Liver (tissue), 9 donors: ENCODE measurements around the gene TRHDE. TPM values are rescaled to one million over a fixed set of nuclear protein-coding genes. Genes with fewer than 3 reads are reported as not detected.

Source experiments
- DNase-seq: peaks from one replicate; pipeline ENCODE4 v3.0.0-alpha.2; 2017; ENCODE audit warnings: low spot score
- H3K27ac ChIP-seq, 2 donors: one replicate each; pipeline ENCODE4 v1.7.0; 2013; ENCODE audit warnings: inconsistent platforms in 2 of 2, low read length in 2 of 2, control low read depth in 1 of 2, low read depth in 1 of 2, mild to moderate bottlenecking in 1 of 2
- H3K27me3 ChIP-seq, 4 donors: one replicate each; pipeline versions ENCODE4 v1.6.1 to v1.7.0; 2013; ENCODE audit warnings: low read length in 3 of 4, inconsistent platforms in 1 of 4, mild to moderate bottlenecking in 1 of 4, moderate library complexity in 1 of 4; ENCODE audit not compliant: control insufficient read depth in 4 of 4, insufficient read depth in 4 of 4
- H3K36me3 ChIP-seq, 4 donors: one replicate each; pipeline versions ENCODE4 v1.6.1 to v1.7.0; 2013; ENCODE audit warnings: low read length in 3 of 4, mild to moderate bottlenecking in 3 of 4, low read depth in 1 of 4, moderate library complexity in 1 of 4; ENCODE audit not compliant: control insufficient read depth in 4 of 4, insufficient read depth in 3 of 4
- H3K4me1 ChIP-seq, 4 donors: one replicate each; pipeline versions ENCODE4 v1.6.1 to v1.7.0; 2013; ENCODE audit warnings: low read length in 3 of 4, mild to moderate bottlenecking in 3 of 4, moderate library complexity in 1 of 4; ENCODE audit not compliant: control insufficient read depth in 4 of 4, insufficient read depth in 4 of 4
- H3K4me3 ChIP-seq, 3 donors: one replicate each; pipeline versions ENCODE4 v1.6.1 to v1.7.0; 2013; ENCODE audit warnings: low read length in 3 of 3, control low read depth in 1 of 3, low read depth in 1 of 3, mild to moderate bottlenecking in 1 of 3
- H3K9ac ChIP-seq, 2 donors: one replicate each; pipeline ENCODE4 v1.7.0; 2013; ENCODE audit warnings: low read length in 2 of 2, mild to moderate bottlenecking in 2 of 2, moderate library complexity in 2 of 2, control low read depth in 1 of 2, low read depth in 1 of 2
- H3K9me3 ChIP-seq, 4 donors: one replicate each; pipeline versions ENCODE4 v1.6.1 to v1.7.0; 2013; ENCODE audit warnings: low read length in 3 of 4; ENCODE audit not compliant: control insufficient read depth in 4 of 4
- ATF3 ChIP-seq: IDR thresholded peaks from 2 replicates; pipeline ENCODE4 v1.6.1; 2016; ENCODE audit warnings: antibody characterized with exemption
- CTCF ChIP-seq: fragments of 150-350 bp; IDR thresholded peaks from 2 replicates; pipeline ENCODE4 v1.5.1; 2017; ENCODE audit warnings: improper control_type of control experiment, low read depth, low read length; ENCODE audit not compliant: missing input control
- EGR1 ChIP-seq, 2 donors: IDR thresholded peaks; 2 replicates each; pipeline ENCODE4 v1.6.1; 2016 to 2018; ENCODE audit warnings: antibody characterized with exemption in 2 of 2, low read depth in 2 of 2
- FOXA1 ChIP-seq: IDR thresholded peaks from 2 replicates; pipeline ENCODE4 v1.6.1; 2016; ENCODE audit warnings: antibody characterized with exemption
- FOXA2 ChIP-seq: IDR thresholded peaks from 2 replicates; pipeline ENCODE4 v1.6.1; 2016; ENCODE audit warnings: antibody characterized with exemption
- GABPA ChIP-seq, 2 donors: IDR thresholded peaks in 1 of 2; conservative IDR thresholded peaks in 1 of 2; 2 replicates each; pipeline ENCODE4 v1.6.1; 2016; ENCODE audit warnings: antibody characterized with exemption in 2 of 2, mild to moderate bottlenecking in 1 of 2, moderate library complexity in 1 of 2
- HNF4A ChIP-seq, 2 donors: conservative IDR thresholded peaks; 2 replicates each; pipeline ENCODE4 v1.6.1; 2016; ENCODE audit warnings: antibody characterized with exemption in 2 of 2, mild to moderate bottlenecking in 2 of 2
- JUND ChIP-seq, 2 donors: IDR thresholded peaks; 2 replicates each; pipeline ENCODE4 v1.6.1; 2016; ENCODE audit warnings: antibody characterized with exemption in 2 of 2
- MAX ChIP-seq: IDR thresholded peaks from 2 replicates; pipeline ENCODE4 v1.6.1; 2016; ENCODE audit warnings: antibody characterized with exemption
- NR2F2 ChIP-seq: IDR thresholded peaks from 2 replicates; pipeline ENCODE4 v1.6.1; 2016; ENCODE audit warnings: antibody characterized with exemption
- RAD21 ChIP-seq, 2 donors: IDR thresholded peaks; 2 replicates each; pipeline ENCODE4 v1.6.1; 2016; ENCODE audit warnings: antibody characterized with exemption in 2 of 2, mild to moderate bottlenecking in 2 of 2
- REST ChIP-seq: IDR thresholded peaks from 2 replicates; pipeline ENCODE4 v1.6.1; 2016; ENCODE audit warnings: antibody characterized with exemption, mild to moderate bottlenecking
- RXRA ChIP-seq, 2 donors: IDR thresholded peaks; 2 replicates each; pipeline ENCODE4 v1.6.1; 2017 to 2018; ENCODE audit warnings: antibody characterized with exemption in 2 of 2, mild to moderate bottlenecking in 1 of 2
- SP1 ChIP-seq: IDR thresholded peaks from 2 replicates; pipeline ENCODE4 v1.6.1; 2018; ENCODE audit warnings: antibody characterized with exemption, mild to moderate bottlenecking
- TAF1 ChIP-seq: conservative IDR thresholded peaks from 2 replicates; pipeline ENCODE4 v1.6.1; 2016; ENCODE audit warnings: antibody characterized with exemption, mild to moderate bottlenecking
- YY1 ChIP-seq: IDR thresholded peaks from 2 replicates; pipeline ENCODE4 v1.6.1; 2016; ENCODE audit warnings: antibody characterized with exemption, mild to moderate bottlenecking
- ZBTB33 ChIP-seq: IDR thresholded peaks from 2 replicates; pipeline ENCODE4 v1.6.1; 2016; ENCODE audit warnings: antibody characterized with exemption
- WGBS: extraction: QIAGEN DNeasy Blood & Tissue Kit; methylation state at CpG from one replicate; pipeline ENCODE4 v1.1.7; 2013; 5-methylcytosine and 5-hydroxymethylcytosine counted together
- polyA plus RNA-seq, 2 donors: library from polyadenylated mRNA; stranded (reverse) in 1 of 2; unstranded in 1 of 2; fragments of 200-250 nt in 1 of 2; fragments of >200 nt in 1 of 2; fragmentation: Nextera tagmentation in 1 of 2; extraction: Ambion mirVana in 1 of 2; gene quantifications; one replicate each; pipeline versions ENCODE4 v1.2.1 to v1.2.3, GENCODE V29; 2013 to 2015
- total RNA-seq, 2 donors: library from RNA; depleted of rRNA; stranded (reverse); fragments of >200 nt; gene quantifications; one replicate each; pipeline ENCODE4 v1.2.3, GENCODE V29; 2014
- donor health status: healthy.
- donor health status: healthy.
- donor health status: healthy.
- donor health status: healthy.
- donor health status: healthy.

Gene TRHDE
- total and polyA plus RNA-seq, 4 donors: 0.05 to 0.17 (median 0.14) TPM; not detected in 1

- TF ChIP-seq ZBTB33 (no peak), CTCF (no peak), MAX (no peak), FOXA2 (no peak), RAD21 (IDR thresholded peaks at IDR 0.05) (no peak), EGR1 (IDR thresholded peaks at IDR 0.05; ENCODE audit: low read depth in 2 of 2) (no peak), GABPA (IDR thresholded peaks at IDR 0.05 in 1 of 2, conservative IDR thresholded peaks at IDR 0.05 in 1 of 2) (no peak)
Measured at GRCh38 chr12:72434999-72435398, 162.8 kb downstream of the TRHDE start (continued).

- no peaks in the 10 kb centered on the region for H3K9me3 ChIP-seq
Measured at GRCh38 chr12:72442217-72442616, 170.0 kb downstream of the TRHDE start.

GRCh38 chr12:72444125-72444524 lies 172.0 kb downstream of the TRHDE start:
- no peaks in the 10 kb centered on the region for H3K4me1 ChIP-seq
- no peak for TF ChIP-seq RXRA (IDR thresholded peaks at IDR 0.05)
- no peak for TF ChIP-seq YY1
- TF ChIP-seq SP1: no peak
- no peak for TF ChIP-seq MAX
- TF ChIP-seq CTCF: no peak
- no peak for TF ChIP-seq JUND (IDR thresholded peaks at IDR 0.05)
- TF ChIP-seq REST: no peak
- no peak for TF ChIP-seq RAD21 (IDR thresholded peaks at IDR 0.05)
- TF ChIP-seq EGR1 (IDR thresholded peaks at IDR 0.05; ENCODE audit: low read depth in 2 of 2): no peak
- TF ChIP-seq FOXA2: no peak
- TF ChIP-seq HNF4A (conservative IDR thresholded peaks at IDR 0.05): no peak
- TF ChIP-seq ATF3: no peak
- TF ChIP-seq FOXA1: no peak
- TF ChIP-seq NR2F2: no peak

More at GRCh38 chr12:72442217-72442616, 170.0 kb downstream of the TRHDE start:
- 82% methylated on average over 2 of the region's 2 CpGs for WGBS
- Histone ChIP-seq H3K4me3 (no peak overlapping the region), H3K4me1 (no peaks in the 10 kb centered on the region), H3K27ac (no peak overlapping the region), H3K9ac (no peak overlapping the region), H3K36me3 (no peaks in the 10 kb centered on the region), H3K27me3 (no peaks in the 10 kb centered on the region)
- DNase-seq: no peak
- TF ChIP-seq JUND (IDR thresholded peaks at IDR 0.05) (no peak), RAD21 (IDR thresholded peaks at IDR 0.05) (no peak), TAF1 (no peak), ATF3 (no peak)

More at GRCh38 chr12:72444125-72444524, 172.0 kb downstream of the TRHDE start:
- no peak for DNase-seq
- H3K4me3 ChIP-seq: no peak overlapping the region
- H3K9me3 ChIP-seq: no peaks in the 10 kb centered on the region
- no peak overlapping the region for H3K9ac ChIP-seq
- H3K27me3 ChIP-seq: no peaks in the 10 kb centered on the region
- H3K27ac ChIP-seq: no peak overlapping the region
- no peaks in the 10 kb centered on the region for H3K36me3 ChIP-seq
